ENCODE data around the gene FAM170B.

- no peak for TF ChIP-seq CTCF (IDR thresholded peaks at IDR 0.05)
- TF ChIP-seq POLR2A (IDR thresholded peaks at IDR 0.05): no peak
Measured at GRCh38 chr10:49175587-49176309, 41.9 kb upstream of the FAM170B start.

Data from right lobe of liver (tissue), 4 donors.